Mesothelial cell of epicardium (in vitro differentiated cells): ENCODE measurements around the gene FAM221B. TPM values are rescaled to one million over a fixed set of nuclear protein-coding genes. Genes with fewer than 3 reads are reported as not detected.

ENCODE experiments used
- DNase-seq, 2 experiments: peaks; one replicate each; pipeline ENCODE4 v3.0.0; 2021; ENCODE audit warnings: low spot score in 2 of 2; ENCODE audit not compliant: unreplicated experiment in 2 of 2
- H3K27ac Mint-ChIP-seq: 2 replicates; pipeline ENCODE4 v1.8.0; 2021; ENCODE audit warnings: mixed read lengths
- H3K27me3 Mint-ChIP-seq: 2 replicates; pipeline ENCODE4 v1.8.0; 2021; ENCODE audit warnings: low read depth, mixed read lengths
- H3K36me3 Mint-ChIP-seq: 2 replicates; pipeline ENCODE4 v1.8.0; 2021; ENCODE audit warnings: mixed read lengths
- H3K4me1 Mint-ChIP-seq: 2 replicates; pipeline ENCODE4 v1.8.0; 2021; ENCODE audit warnings: mixed read lengths
- H3K4me3 Mint-ChIP-seq: 2 replicates; pipeline ENCODE4 v1.8.0; 2021; ENCODE audit warnings: mild to moderate bottlenecking, moderate library complexity, mixed read lengths
- H3K9me3 Mint-ChIP-seq: 2 replicates; pipeline ENCODE4 v1.8.0; 2021; ENCODE audit warnings: mixed read lengths
- CTCF ChIP-seq: fragments of 200-600 bp; sonication (generic); IDR thresholded peaks from one replicate; pipeline ENCODE4 v1.5.0; 2021; ENCODE audit warnings: antibody characterized with exemption; ENCODE audit not compliant: unreplicated experiment
- total RNA-seq: library from RNA; stranded (reverse); gene quantifications from 3 replicates; pipeline ENCODE4 v1.2.1, GENCODE V29; 2021

Gene FAM221B
- total RNA-seq, 1 donor from 2014 or later, result 0.07 TPM

GRCh38 chr9:35861161-35861897, 32.8 kb upstream of the FAM221B start:
- peaks cover 37% of the 10 kb centered on the region for H3K27me3 Mint-ChIP-seq
- peaks cover 3% of the 10 kb centered on the region for H3K36me3 Mint-ChIP-seq
- DNase-seq, result no peak
- no peak overlapping the region for H3K27ac Mint-ChIP-seq
- no peak overlapping the region for H3K4me3 Mint-ChIP-seq
- no peaks in the 10 kb centered on the region for H3K4me1 Mint-ChIP-seq
- no peaks in the 10 kb centered on the region for H3K9me3 Mint-ChIP-seq
- TF ChIP-seq CTCF, result no peak

- no peak overlapping the region for H3K27ac Mint-ChIP-seq
- no peaks in the 10 kb centered on the region for H3K4me1 Mint-ChIP-seq
- DNase-seq, result no peak
- H3K4me3 Mint-ChIP-seq, result no peak overlapping the region
- no peaks in the 10 kb centered on the region for H3K9me3 Mint-ChIP-seq
- H3K36me3 Mint-ChIP-seq, result peaks cover 3% of the 10 kb centered on the region
- no peak for TF ChIP-seq CTCF
- H3K27me3 Mint-ChIP-seq, result peaks cover 37% of the 10 kb centered on the region
Measured at GRCh38 chr9:35859990-35860339, 31.4 kb upstream of the FAM221B start.

GRCh38 chr9:35859310-35859989, 30.9 kb upstream of the FAM221B start:
- Mint-ChIP-seq H3K4me3 (no peak overlapping the region), H3K27ac (no peak overlapping the region), H3K27me3 (peaks cover 37% of the 10 kb centered on the region), H3K9me3 (no peaks in the 10 kb centered on the region), H3K4me1 (no peaks in the 10 kb centered on the region), H3K36me3 (peaks cover 3% of the 10 kb centered on the region)
- no peak for TF ChIP-seq CTCF
- no peak for DNase-seq

- DNase-seq, result no peak
- peaks cover 32% of the 10 kb centered on the region for H3K27me3 Mint-ChIP-seq
- H3K4me3 Mint-ChIP-seq, result no peak overlapping the region
- TF ChIP-seq CTCF, result no peak
- H3K4me1 Mint-ChIP-seq, result no peaks in the 10 kb centered on the region
- H3K36me3 Mint-ChIP-seq, result peaks cover 3% of the 10 kb centered on the region
- no peaks in the 10 kb centered on the region for H3K9me3 Mint-ChIP-seq
- H3K27ac Mint-ChIP-seq, result no peak overlapping the region
Measured at GRCh38 chr9:35858458-35858857, 29.9 kb upstream of the FAM221B start.

- Mint-ChIP-seq H3K36me3 (peaks cover 5% of the 10 kb centered on the region), H3K4me1 (no peaks in the 10 kb centered on the region), H3K9me3 (no peaks in the 10 kb centered on the region), H3K27me3 (peaks cover 19% of the 10 kb centered on the region), H3K27ac (no peak overlapping the region), H3K4me3 (no peak overlapping the region)
- no peak for DNase-seq
- no peak for TF ChIP-seq CTCF
Measured at GRCh38 chr9:35856882-35857281, 28.4 kb upstream of the FAM221B start.
